Mucosa of descending colon (tissue), 3 donors: Measurements from ENCODE around the gene DHX35. TPM values are rescaled to one million over a fixed set of nuclear protein-coding genes. Genes with fewer than 3 reads are reported as not detected.

Experiments
- ATAC-seq: fragments of 200-7000 bp; cut with Tn5 transposase; one replicate; pipeline ENCODE4 v1.9.1; 2020; ENCODE audit warnings: mild to moderate bottlenecking, moderate library complexity
- DNase-seq, 3 donors: peaks; one replicate each; pipeline ENCODE4 v3.0.0-alpha.2; 2020
- H3K36me3 ChIP-seq: fragments of 200-600 bp; one replicate; pipeline ENCODE4 v1.8.0; 2021; ENCODE audit warnings: low read depth, mild to moderate bottlenecking
- H3K4me1 ChIP-seq: fragments of 200-600 bp; one replicate; pipeline ENCODE4 v1.8.0; 2021; ENCODE audit warnings: low read depth, mild to moderate bottlenecking
- H3K4me3 ChIP-seq: fragments of 200-600 bp; one replicate; pipeline ENCODE4 v1.8.0; 2021; ENCODE audit warnings: mild to moderate bottlenecking
- H3K9me3 ChIP-seq: fragments of 200-600 bp; one replicate; pipeline ENCODE4 v1.8.0; 2021; ENCODE audit warnings: mild to moderate bottlenecking
- CTCF ChIP-seq: fragments of 200-600 bp; IDR thresholded peaks from one replicate; pipeline ENCODE4 v1.8.0; 2022; ENCODE audit warnings: antibody characterized with exemption, mild to moderate bottlenecking
- intact Hi-C, 2 donors: fragments of 100-400 bp; cut with DNase I in 1 of 2; cut with micrococcal nuclease in 1 of 2; formaldehyde crosslinking; loops; one replicate each; pipeline versions ENCODE4 v1.11.0 to v1.11.1; 2022; cut with DNase I, micrococcal nuclease
- total RNA-seq, 3 donors: library from RNA; stranded (reverse); fragmentation: NEBNext Ultra II Directional in 2 of 3; extraction: Animal tissue kit (Norgen Biotek cat#: 25700) in 2 of 3; gene quantifications; one replicate each; pipeline versions ENCODE4 v1.2.1 to v1.2.4, GENCODE V29; 2021 to 2023
- donor health status: DM: no; HTN: no; CAD: no; lungs with moderate emphysema.
- donor health status: DM: no; HTN: no; CAD: no.
- donor health status: DM: no; HTN: yes; CAD: no.

DHX35 gene
- total RNA-seq, 3 donors from 2014 or later: 14.8 to 16.4 (median 16.3) TPM

- H3K4me3 ChIP-seq: no peak overlapping the region
- intact Hi-C loops: no loop called here
- H3K36me3 ChIP-seq: peaks cover under 1% of the 10 kb centered on the region
- TF ChIP-seq CTCF: no peak
- DNase-seq (no peak), ATAC-seq (no peak)
- no peaks in the 10 kb centered on the region for H3K4me1 ChIP-seq
- H3K9me3 ChIP-seq: no peaks in the 10 kb centered on the region
Observed at GRCh38 chr20:39029364-39029763, 67.2 kb downstream of the DHX35 start.

- no peak for TF ChIP-seq CTCF
- DNase-seq: no peak
- Histone ChIP-seq H3K36me3 (peaks cover 11% of the 10 kb centered on the region), H3K4me1 (no peaks in the 10 kb centered on the region), H3K4me3 (no peak overlapping the region), H3K9me3 (no peaks in the 10 kb centered on the region)
- intact Hi-C loops: no loop called here
- no peak for ATAC-seq
Observed at GRCh38 chr20:39032997-39033396, 70.9 kb downstream of the DHX35 start.

- intact Hi-C loops: no loop called here
- Histone ChIP-seq H3K36me3 (peaks cover 11% of the 10 kb centered on the region), H3K9me3 (no peaks in the 10 kb centered on the region), H3K4me1 (no peaks in the 10 kb centered on the region), H3K4me3 (no peak overlapping the region)
- ATAC-seq (no peak), DNase-seq (no peak)
- no peak for TF ChIP-seq CTCF
Observed at GRCh38 chr20:39036011-39036410, 73.9 kb downstream of the DHX35 start.

GRCh38 chr20:39036851-39037250, 74.7 kb downstream of the DHX35 start:
- ATAC-seq (no peak), DNase-seq (no peak)
- no peaks in the 10 kb centered on the region for H3K4me1 ChIP-seq
- H3K36me3 ChIP-seq: peaks cover 11% of the 10 kb centered on the region
- H3K9me3 ChIP-seq: no peaks in the 10 kb centered on the region
- intact Hi-C loops: no loop called here
- H3K4me3 ChIP-seq: no peak overlapping the region
- no peak for TF ChIP-seq CTCF

GRCh38 chr20:39038047-39038446, 75.9 kb downstream of the DHX35 start:
- DNase-seq: no peak
- no peaks in the 10 kb centered on the region for H3K4me1 ChIP-seq
- no peak for TF ChIP-seq CTCF
- no peaks in the 10 kb centered on the region for H3K9me3 ChIP-seq
- peaks cover 11% of the 10 kb centered on the region for H3K36me3 ChIP-seq
- no peak overlapping the region for H3K4me3 ChIP-seq
- intact Hi-C loops: no loop called here
- no peak for ATAC-seq

- Histone ChIP-seq H3K36me3 (peaks cover 11% of the 10 kb centered on the region), H3K9me3 (no peaks in the 10 kb centered on the region), H3K4me1 (no peaks in the 10 kb centered on the region), H3K4me3 (no peak overlapping the region)
- ATAC-seq (no peak), DNase-seq (no peak)
- TF ChIP-seq CTCF: no peak
- intact Hi-C loops: no loop called here
Observed at GRCh38 chr20:39038495-39038894, 76.4 kb downstream of the DHX35 start.
